ENCODE measurements around the gene KDM4C. TPM values are rescaled to one million over a fixed set of nuclear protein-coding genes. Genes with fewer than 3 reads are reported as not detected.

Gene KDM4C
- total and polyA plus RNA-seq, 10 donors: 11.1 to 85.5 (median 61.9) TPM

GRCh38 chr9:6955251-6955921 lies 197.6 kb downstream of the KDM4C start:
- H3K4me1 ChIP-seq: peaks cover 0 to 19% (median 7%) of the 10 kb centered on the region in 6 donors
- no peak for DNase-seq
- H3K9me3 ChIP-seq: no peaks in the 10 kb centered on the region
- H3K27ac ChIP-seq: no peak overlapping the region
- 49 to 58% (median 57%) methylated on average over 7 of the region's 7 CpGs for WGBS, 5 donors
- TF ChIP-seq, protein P1, sequence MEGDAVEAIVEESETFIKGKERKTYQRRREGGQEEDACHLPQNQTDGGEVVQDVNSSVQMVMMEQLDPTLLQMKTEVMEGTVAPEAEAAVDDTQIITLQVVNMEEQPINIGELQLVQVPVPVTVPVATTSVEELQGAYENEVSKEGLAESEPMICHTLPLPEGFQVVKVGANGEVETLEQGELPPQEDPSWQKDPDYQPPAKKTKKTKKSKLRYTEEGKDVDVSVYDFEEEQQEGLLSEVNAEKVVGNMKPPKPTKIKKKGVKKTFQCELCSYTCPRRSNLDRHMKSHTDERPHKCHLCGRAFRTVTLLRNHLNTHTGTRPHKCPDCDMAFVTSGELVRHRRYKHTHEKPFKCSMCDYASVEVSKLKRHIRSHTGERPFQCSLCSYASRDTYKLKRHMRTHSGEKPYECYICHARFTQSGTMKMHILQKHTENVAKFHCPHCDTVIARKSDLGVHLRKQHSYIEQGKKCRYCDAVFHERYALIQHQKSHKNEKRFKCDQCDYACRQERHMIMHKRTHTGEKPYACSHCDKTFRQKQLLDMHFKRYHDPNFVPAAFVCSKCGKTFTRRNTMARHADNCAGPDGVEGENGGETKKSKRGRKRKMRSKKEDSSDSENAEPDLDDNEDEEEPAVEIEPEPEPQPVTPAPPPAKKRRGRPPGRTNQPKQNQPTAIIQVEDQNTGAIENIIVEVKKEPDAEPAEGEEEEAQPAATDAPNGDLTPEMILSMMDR (IDR thresholded peaks at IDR 0.05 in 8 of 11, conservative IDR thresholded peaks at IDR 0.05 in 3 of 11): no peak
- TF ChIP-seq POLR2A (IDR thresholded peaks at IDR 0.05) (no peak), POLR2AphosphoS5 (IDR thresholded peaks at IDR 0.05) (no peak)
- H3K36me3 ChIP-seq: peaks cover 0 to 15% (median 0%) of the 10 kb centered on the region in 6 donors
- H3K4me3 ChIP-seq: no peak overlapping the region
- intact Hi-C loops (cut with DNase I; ENCODE audit: low total_unique reads): no loop called here
- H3K27me3 ChIP-seq (replicated peaks in 1 of 7): no peaks in the 10 kb centered on the region

- DNase-seq: no peak
- intact Hi-C loops (cut with DNase I; ENCODE audit: low total_unique reads): no loop called here
- WGBS, 5 donors: 93 to 100% (median 97%) methylated on average over 2 of the region's 2 CpGs
These were observed 199.1 kb downstream of the KDM4C start for GRCh38 chr9:6956879-6957278.

GRCh38 chr9:6959270-6960000 lies 201.7 kb downstream of the KDM4C start:
- Histone ChIP-seq H3K4me1 (peaks cover 0 to 23% (median 7%) of the 10 kb centered on the region in 6 donors), H3K4me3 (no peak overlapping the region), H3K9me3 (no peaks in the 10 kb centered on the region), H3K27ac (no peak overlapping the region), H3K27me3 (replicated peaks in 1 of 7) (no peaks in the 10 kb centered on the region), H3K36me3 (peaks cover 0 to 24% (median 0%) of the 10 kb centered on the region in 6 donors)
- intact Hi-C loops (cut with DNase I; ENCODE audit: low total_unique reads): no loop called here
- 26 to 44% (median 32%) methylated on average over 5 of the region's 5 CpGs for WGBS, 5 donors
- DNase-seq: no peak
- TF ChIP-seq POLR2AphosphoS5 (IDR thresholded peaks at IDR 0.05) (no peak), POLR2A (IDR thresholded peaks at IDR 0.05) (no peak)
- TF ChIP-seq, protein P1 (IDR thresholded peaks at IDR 0.05 in 8 of 11, conservative IDR thresholded peaks at IDR 0.05 in 3 of 11): no peak

More at GRCh38 chr9:6956879-6957278, 199.1 kb downstream of the KDM4C start:
- H3K27me3 ChIP-seq (replicated peaks in 1 of 7): no peaks in the 10 kb centered on the region
- no peak overlapping the region for H3K4me3 ChIP-seq
- TF ChIP-seq POLR2A (IDR thresholded peaks at IDR 0.05): no peak
- TF ChIP-seq, protein P1 (IDR thresholded peaks at IDR 0.05 in 8 of 11, conservative IDR thresholded peaks at IDR 0.05 in 3 of 11): no peak
- TF ChIP-seq POLR2AphosphoS5 (IDR thresholded peaks at IDR 0.05): no peak
- H3K36me3 ChIP-seq: peaks cover 0 to 24% (median 0%) of the 10 kb centered on the region in 6 donors
- H3K9me3 ChIP-seq: no peaks in the 10 kb centered on the region
- H3K27ac ChIP-seq: no peak overlapping the region
- peaks cover 0 to 25% (median 7%) of the 10 kb centered on the region in 6 donors for H3K4me1 ChIP-seq

DNA sequence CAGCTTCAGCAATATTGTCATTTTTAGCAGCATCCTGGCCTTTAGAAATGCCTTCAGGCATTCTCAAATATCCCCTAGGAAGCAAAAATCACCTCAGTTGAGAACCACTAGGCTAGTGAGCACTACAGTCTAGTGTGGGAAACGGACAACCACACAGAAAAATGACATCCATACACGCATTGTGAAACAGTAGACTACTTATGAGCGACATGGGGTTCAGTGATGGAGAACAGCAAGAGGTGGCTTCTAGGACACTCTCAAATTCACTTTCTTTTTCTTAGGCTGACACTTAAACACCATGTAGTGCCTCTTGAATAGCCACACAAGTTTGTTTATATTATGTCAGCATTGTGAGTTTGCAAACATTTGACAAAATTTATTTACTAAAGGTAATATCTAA lies 203.0 kb downstream of the KDM4C start:
- TF ChIP-seq POLR2AphosphoS5 (IDR thresholded peaks at IDR 0.05) (no peak), POLR2A (IDR thresholded peaks at IDR 0.05) (no peak)
- TF ChIP-seq, protein P1 (IDR thresholded peaks at IDR 0.05 in 8 of 11, conservative IDR thresholded peaks at IDR 0.05 in 3 of 11): no peak
- no peak overlapping the region for H3K27ac ChIP-seq
- H3K36me3 ChIP-seq: peaks cover 0 to 24% (median 0%) of the 10 kb centered on the region in 6 donors
- WGBS, 5 donors: 88 to 94% (median 91%) methylated on average over 3 of the region's 3 CpGs
- intact Hi-C loops (cut with DNase I; ENCODE audit: low total_unique reads): no loop called here
- H3K4me1 ChIP-seq: peaks cover 0 to 13% (median 3%) of the 10 kb centered on the region in 6 donors
- no peaks in the 10 kb centered on the region for H3K9me3 ChIP-seq
- H3K4me3 ChIP-seq: no peak overlapping the region
- no peaks in the 10 kb centered on the region for H3K27me3 ChIP-seq (replicated peaks in 1 of 7)
- DNase-seq: no peak
